C4-2B (cell line): ENCODE data around the gene AGRP.

Experiments used
- ZFX ChIP-seq: fragments of 450-650 bp; IDR thresholded peaks from 2 replicates; pipeline ENCODE4 v1.6.1; 2017
- TF ChIP-seq, protein P1 (sequence below): fragments of 450-650 bp; conservative IDR thresholded peaks from 2 replicates; pipeline ENCODE4 v1.5.1; 2017; ENCODE audit warnings: mild to moderate bottlenecking

DNA sequence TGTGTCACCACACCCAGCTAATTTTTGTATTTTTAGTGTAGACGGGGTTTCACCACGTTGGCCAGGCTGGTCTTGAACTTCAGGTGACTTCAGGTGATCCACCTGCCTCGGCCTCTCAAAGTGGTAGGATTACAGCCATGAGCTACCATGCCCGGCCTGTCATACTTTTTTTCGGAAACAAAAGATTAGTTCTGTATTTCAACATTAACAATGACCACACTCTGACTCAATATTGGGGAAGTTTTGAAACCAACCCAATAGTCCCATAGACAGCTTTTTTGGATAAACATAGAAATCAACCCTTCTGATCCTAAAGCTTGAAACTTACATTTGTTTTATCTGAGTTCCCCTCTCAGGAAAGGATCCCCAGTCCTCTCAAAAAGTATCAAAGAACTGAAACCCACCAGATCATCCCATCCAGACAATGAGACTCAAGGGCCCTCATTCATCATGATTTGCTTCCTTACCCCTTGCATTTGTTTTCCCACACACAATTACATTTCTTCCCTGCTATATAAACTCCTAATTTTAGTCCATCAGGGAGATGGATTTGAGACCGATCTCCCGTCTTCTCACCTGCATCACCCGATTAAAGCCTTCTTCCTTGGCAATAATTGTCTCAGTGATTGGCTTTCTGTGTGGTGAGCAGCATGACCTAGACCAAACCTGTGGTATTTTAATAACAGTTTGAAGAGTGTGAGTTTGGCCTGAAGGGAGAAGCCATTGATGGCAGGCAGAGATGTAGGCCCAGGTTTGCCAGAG lies 7.2 kb upstream of the AGRP start:
- TF ChIP-seq, protein P1, sequence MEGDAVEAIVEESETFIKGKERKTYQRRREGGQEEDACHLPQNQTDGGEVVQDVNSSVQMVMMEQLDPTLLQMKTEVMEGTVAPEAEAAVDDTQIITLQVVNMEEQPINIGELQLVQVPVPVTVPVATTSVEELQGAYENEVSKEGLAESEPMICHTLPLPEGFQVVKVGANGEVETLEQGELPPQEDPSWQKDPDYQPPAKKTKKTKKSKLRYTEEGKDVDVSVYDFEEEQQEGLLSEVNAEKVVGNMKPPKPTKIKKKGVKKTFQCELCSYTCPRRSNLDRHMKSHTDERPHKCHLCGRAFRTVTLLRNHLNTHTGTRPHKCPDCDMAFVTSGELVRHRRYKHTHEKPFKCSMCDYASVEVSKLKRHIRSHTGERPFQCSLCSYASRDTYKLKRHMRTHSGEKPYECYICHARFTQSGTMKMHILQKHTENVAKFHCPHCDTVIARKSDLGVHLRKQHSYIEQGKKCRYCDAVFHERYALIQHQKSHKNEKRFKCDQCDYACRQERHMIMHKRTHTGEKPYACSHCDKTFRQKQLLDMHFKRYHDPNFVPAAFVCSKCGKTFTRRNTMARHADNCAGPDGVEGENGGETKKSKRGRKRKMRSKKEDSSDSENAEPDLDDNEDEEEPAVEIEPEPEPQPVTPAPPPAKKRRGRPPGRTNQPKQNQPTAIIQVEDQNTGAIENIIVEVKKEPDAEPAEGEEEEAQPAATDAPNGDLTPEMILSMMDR: no peak
- no peak for TF ChIP-seq ZFX
